PC-9 (cell line): Measurements from ENCODE around the gene STUM. TPM values are rescaled to one million over a fixed set of nuclear protein-coding genes. Genes with fewer than 3 reads are reported as not detected.

ENCODE experiments used
- BruUV-seq: library from RNA; stranded (reverse); fragments of 400-500 nt; replicated peaks from 2 replicates; lab custom pipeline; 2021; lab: Mats Ljungman, UMichigan
- CTCF ChIA-PET: fragments of 300-600 bp; sonication (Branson Sonifier 250); formaldehyde crosslinking; loops from one replicate; lab custom pipeline; 2022; ENCODE audit warnings: antibody characterized with exemption; lab: Charles Lee
- POLR2A ChIA-PET: fragments of 300-600 bp; sonication (Branson Sonifier 250); formaldehyde crosslinking; loops from one replicate; lab custom pipeline; 2022; ENCODE audit warnings: antibody characterized with exemption; ENCODE audit not compliant: unreplicated experiment; lab: Charles Lee
- DNase-seq, 2 experiments: peaks; one replicate each; pipeline versions ENCODE4 v3.0.0 to v3.0.0-alpha.2; 2015 to 2022; ENCODE audit warnings: mixed read lengths in 1 of 2
- H2AFZ ChIP-seq: fragments of 200-600 bp; sonication (generic); 2 replicates; pipeline ENCODE4 v1.8.1; 2017; ENCODE audit warnings: antibody characterized with exemption
- H3F3A ChIP-seq: fragments of 200-600 bp; sonication (generic); 2 replicates; pipeline ENCODE4 v1.8.1; 2017; ENCODE audit warnings: antibody characterized with exemption, mild to moderate bottlenecking, low read depth; ENCODE audit not compliant: insufficient read depth
- H3K27ac ChIP-seq: fragments of 200-600 bp; sonication (generic); 2 replicates; pipeline ENCODE4 v1.6.1; 2016; ENCODE audit warnings: mixed run types
- H3K27me3 ChIP-seq: fragments of 200-600 bp; sonication (generic); 2 replicates; pipeline ENCODE4 v1.6.1; 2016; ENCODE audit warnings: low read depth, mixed run types; ENCODE audit not compliant: insufficient read depth
- H3K36me3 ChIP-seq: fragments of 200-600 bp; sonication (generic); 2 replicates; pipeline ENCODE4 v1.6.1; 2016; ENCODE audit warnings: low read depth, mixed run types
- H3K4me1 ChIP-seq: fragments of 200-600 bp; sonication (generic); replicated peaks from 2 replicates; pipeline ENCODE4 v1.6.1; 2016; ENCODE audit warnings: mixed run types; ENCODE audit not compliant: insufficient read depth
- H3K4me2 ChIP-seq: fragments of 200-600 bp; sonication (generic); 2 replicates; pipeline ENCODE4 v1.6.1; 2017; ENCODE audit warnings: mixed run types
- H3K4me3 ChIP-seq: fragments of 200-600 bp; sonication (generic); 2 replicates; pipeline ENCODE4 v1.6.1; 2016; ENCODE audit warnings: mixed run types
- H3K79me2 ChIP-seq: fragments of 200-600 bp; sonication (generic); 2 replicates; pipeline ENCODE4 v1.6.1; 2017; ENCODE audit warnings: low read depth, mixed run types
- H3K9me2 ChIP-seq: fragments of 200-600 bp; sonication (generic); 2 replicates; pipeline ENCODE4 v1.8.1; 2017; ENCODE audit warnings: mild to moderate bottlenecking; ENCODE audit not compliant: insufficient read depth
- H3K9me3 ChIP-seq: fragments of 200-600 bp; sonication (generic); 2 replicates; pipeline ENCODE4 v1.8.1; 2016; ENCODE audit warnings: low read depth; ENCODE audit not compliant: insufficient read depth
- H4K20me1 ChIP-seq: fragments of 200-600 bp; sonication (generic); 2 replicates; pipeline ENCODE4 v1.8.1; 2017; ENCODE audit not compliant: insufficient read depth
- CTCF ChIP-seq: fragments of 200-600 bp; sonication (generic); conservative IDR thresholded peaks from 2 replicates; pipeline ENCODE4 v1.6.1; 2017; ENCODE audit warnings: mixed run types, antibody characterized with exemption, mild to moderate bottlenecking, moderate library complexity
- EZH2 ChIP-seq: fragments of 200-600 bp; sonication (generic); IDR thresholded peaks from 2 replicates; pipeline ENCODE4 v1.8.0; 2017; ENCODE audit warnings: antibody characterized with exemption, low read depth
- intact Hi-C: fragments of 100-400 bp; cut with micrococcal nuclease; formaldehyde crosslinking; loops from one replicate; pipeline ENCODE4 v1.10.0; 2022; ENCODE audit not compliant: unreplicated experiment
- total RNA-seq: library from RNA; stranded (reverse); gene quantifications from 2 replicates; pipeline ENCODE4 v1.2.3, GENCODE V29; 2021

The STUM gene
- total RNA-seq, 1 experiment from 2014 or later, result not detected

DNA sequence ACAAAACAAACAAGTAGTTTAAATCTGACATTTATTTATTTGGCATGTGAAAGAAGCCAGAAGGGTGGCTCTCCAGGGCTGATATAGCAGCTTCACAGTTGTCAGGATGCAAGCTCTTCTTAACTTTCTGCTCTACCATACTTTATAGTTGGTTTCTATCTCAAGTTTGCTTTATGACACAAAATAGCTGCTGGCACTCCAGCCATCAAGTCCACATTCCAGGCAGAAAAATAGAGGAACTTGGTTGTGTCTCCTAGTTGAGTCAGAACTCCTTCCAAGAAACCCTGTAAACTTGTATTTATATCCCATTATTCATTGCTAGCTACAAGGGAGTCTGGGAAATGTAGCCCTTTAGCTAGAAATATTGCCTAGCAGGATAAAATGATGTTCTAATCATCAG lies 24.0 kb upstream of the STUM start:
- H3K9me2 ChIP-seq, result no peaks in the 10 kb centered on the region
- H3K4me2 ChIP-seq, result no peak overlapping the region
- POLR2A ChIA-PET, result no interaction called here
- H2AFZ ChIP-seq, result no peak overlapping the region
- H4K20me1 ChIP-seq, result no peaks in the 10 kb centered on the region
- CTCF ChIA-PET, result no interaction called here
- DNase-seq, result no peak
- H3K4me1 ChIP-seq, result no peaks in the 10 kb centered on the region
- peaks cover 50% of the 10 kb centered on the region for H3K27me3 ChIP-seq
- no peaks in the 10 kb centered on the region for H3K36me3 ChIP-seq
- H3F3A ChIP-seq, result no peaks in the 10 kb centered on the region
- TF ChIP-seq CTCF (no peak), EZH2 (no peak)
- H3K4me3 ChIP-seq, result no peak overlapping the region
- H3K27ac ChIP-seq, result no peak overlapping the region
- H3K9me3 ChIP-seq, result no peaks in the 10 kb centered on the region
- intact Hi-C loops, result no loop called here
- H3K79me2 ChIP-seq, result no peaks in the 10 kb centered on the region
- BruUV-seq, result no TSS peak

GRCh38 chr1:226525750-226526149 lies 22.8 kb upstream of the STUM start:
- Histone ChIP-seq H3K27ac (no peak overlapping the region), H3K79me2 (no peaks in the 10 kb centered on the region), H3F3A (no peaks in the 10 kb centered on the region), H3K4me3 (no peak overlapping the region), H3K27me3 (peaks cover 49% of the 10 kb centered on the region), H4K20me1 (no peaks in the 10 kb centered on the region), H3K9me2 (no peaks in the 10 kb centered on the region), H2AFZ (no peak overlapping the region), H3K4me1 (no peaks in the 10 kb centered on the region), H3K4me2 (no peak overlapping the region), H3K9me3 (no peaks in the 10 kb centered on the region), H3K36me3 (no peaks in the 10 kb centered on the region)
- intact Hi-C loops, result no loop called here
- ChIA-PET POLR2A (no interaction called here), CTCF (no interaction called here)
- DNase-seq, result no peak
- TF ChIP-seq CTCF (no peak), EZH2 (no peak)
- BruUV-seq, result no TSS peak

GRCh38 chr1:226526801-226527595 lies 21.6 kb upstream of the STUM start:
- H2AFZ ChIP-seq, result peak overlapping the region; percentile 69
- POLR2A ChIA-PET, result interaction anchor here (0.6 kb wide), 1 partner anchor 452 kb away, joined by 6 read pairs; no protein-coding TSS in a partner anchor

More at GRCh38 chr1:226526801-226527595, 21.6 kb upstream of the STUM start:
- Histone ChIP-seq H3K27ac (no peak overlapping the region), H3F3A (no peaks in the 10 kb centered on the region), H3K4me2 (peak overlapping the region; percentile 55), H3K4me3 (peak overlapping the region; percentile 30; the same call in 1 of the 2 replicates), H3K27me3 (peaks cover 52% of the 10 kb centered on the region), H3K4me1 (no peaks in the 10 kb centered on the region), H3K9me3 (no peaks in the 10 kb centered on the region), H3K79me2 (no peaks in the 10 kb centered on the region), H4K20me1 (no peaks in the 10 kb centered on the region), H3K36me3 (no peaks in the 10 kb centered on the region), H3K9me2 (no peaks in the 10 kb centered on the region)
- no TSS peak for BruUV-seq
- intact Hi-C loops, result no loop called here
- CTCF ChIA-PET, result no interaction called here
- TF ChIP-seq CTCF, result no peak
- no peak for TF ChIP-seq EZH2
- peak in 1 of 2 experiments; percentile 35 for DNase-seq
